ENCODE results near the gene RUFY4. TPM values are rescaled to one million over a fixed set of nuclear protein-coding genes. Genes with fewer than 3 reads are reported as not detected.

The RUFY4 gene
- total and polyA plus RNA-seq, 2 of the 13 experiments (the other 11 are each of a cell fraction or from before 2014, with no cell fraction given), result not detected

DNA sequence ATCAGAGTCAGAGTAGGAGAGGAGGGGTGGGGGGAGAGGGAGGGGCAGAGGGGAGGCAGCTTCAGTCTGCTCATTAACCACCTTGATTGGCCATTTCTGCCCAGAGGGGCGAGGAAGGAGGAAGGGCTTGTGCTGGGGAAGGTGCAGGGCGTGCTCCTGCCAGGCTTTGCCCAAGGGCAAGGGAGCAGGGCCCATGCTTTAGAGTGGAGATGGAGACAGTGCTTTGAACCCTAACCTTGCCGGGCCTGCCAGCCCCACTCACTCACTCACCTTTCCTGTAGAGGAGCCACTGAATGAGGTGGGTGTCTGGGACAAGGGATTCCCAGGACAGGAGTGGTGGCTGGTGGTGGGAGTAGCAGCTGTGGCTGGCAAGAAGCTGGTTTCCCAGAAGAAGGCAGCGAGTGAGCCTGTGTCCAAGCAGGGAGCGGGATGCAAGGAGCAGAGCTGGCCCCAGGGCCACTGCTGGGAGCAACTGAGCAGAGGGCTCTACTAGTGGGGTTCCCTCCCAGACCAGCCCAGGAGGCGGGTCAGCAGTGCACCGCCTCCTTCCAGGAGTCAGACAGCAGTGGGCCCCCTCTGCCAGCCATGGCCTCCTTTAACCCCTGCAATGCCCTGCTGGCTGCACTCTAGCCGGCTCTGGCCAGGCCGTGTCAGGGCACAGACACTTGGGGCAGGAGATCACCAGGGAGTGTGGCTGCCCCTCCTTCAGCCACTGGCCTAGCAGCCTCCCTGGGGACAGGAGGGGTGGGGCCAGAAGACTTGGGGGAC is 3.6 kb upstream of the RUFY4 start:
- Histone ChIP-seq H3K27ac (ENCODE audit: extremely low read length, insufficient read depth, low read length) (no peak overlapping the region), H4K20me1 (ENCODE audit: insufficient read depth, low read length) (no peaks in the 10 kb centered on the region), H2AFZ (ENCODE audit: low read length) (no peak overlapping the region), H3K79me2 (ENCODE audit: insufficient read depth, low read length) (no peaks in the 10 kb centered on the region), H3K4me1 (ENCODE audit: insufficient read depth, low read length) (no peaks in the 10 kb centered on the region), H3K4me2 (ENCODE audit: low read depth, low read length) (no peak overlapping the region), H3K27me3 (ENCODE audit: control insufficient read depth in 1 of 2, insufficient read depth in 2 of 2, low read length in 2 of 2) (peaks cover 11 to 56% of the 10 kb centered on the region in 2 experiments; a peak in 3 of 5 replicates), H3K4me3 (replicated peaks in 1 of 3; ENCODE audit: insufficient read depth in 1 of 3, low read depth in 2 of 3, low read length in 3 of 3) (no peak overlapping the region), H3K36me3 (replicated peaks in 1 of 2; ENCODE audit: control insufficient read depth in 1 of 2, insufficient read depth in 2 of 2, low read length in 2 of 2) (no peaks in the 10 kb centered on the region; a peak in 1 of 5 replicates), H3K9ac (ENCODE audit: insufficient read depth, low read depth, low read length) (no peak overlapping the region), H3K9me3 (ENCODE audit: low read length) (no peaks in the 10 kb centered on the region)
- ChIA-PET CTCF (ENCODE audit: low intra/inter-chr PET ratio, low total read pairs) (no interaction called here), POLR2A (no interaction called here)
- no TSS peak for BruUV-seq (replicated peaks)
- DNase-seq (ENCODE audit: low spot score) (no peak), FAIRE-seq (no peak), ATAC-seq (no peak)
- WGBS (ENCODE audit: low lambda C conversion rate), result 1% methylated on average over 8 of the region's 9 CpGs
- intact Hi-C loops (cut with micrococcal nuclease; ENCODE audit: unreplicated experiment), result no loop called here
- in situ Hi-C loops (cut with HindIII; ENCODE audit: extremely low pct_ligation_motif_present, low pct_unique_long_range_greater_than_20kb), result no loop called here
- TF ChIP-seq, protein P1, sequence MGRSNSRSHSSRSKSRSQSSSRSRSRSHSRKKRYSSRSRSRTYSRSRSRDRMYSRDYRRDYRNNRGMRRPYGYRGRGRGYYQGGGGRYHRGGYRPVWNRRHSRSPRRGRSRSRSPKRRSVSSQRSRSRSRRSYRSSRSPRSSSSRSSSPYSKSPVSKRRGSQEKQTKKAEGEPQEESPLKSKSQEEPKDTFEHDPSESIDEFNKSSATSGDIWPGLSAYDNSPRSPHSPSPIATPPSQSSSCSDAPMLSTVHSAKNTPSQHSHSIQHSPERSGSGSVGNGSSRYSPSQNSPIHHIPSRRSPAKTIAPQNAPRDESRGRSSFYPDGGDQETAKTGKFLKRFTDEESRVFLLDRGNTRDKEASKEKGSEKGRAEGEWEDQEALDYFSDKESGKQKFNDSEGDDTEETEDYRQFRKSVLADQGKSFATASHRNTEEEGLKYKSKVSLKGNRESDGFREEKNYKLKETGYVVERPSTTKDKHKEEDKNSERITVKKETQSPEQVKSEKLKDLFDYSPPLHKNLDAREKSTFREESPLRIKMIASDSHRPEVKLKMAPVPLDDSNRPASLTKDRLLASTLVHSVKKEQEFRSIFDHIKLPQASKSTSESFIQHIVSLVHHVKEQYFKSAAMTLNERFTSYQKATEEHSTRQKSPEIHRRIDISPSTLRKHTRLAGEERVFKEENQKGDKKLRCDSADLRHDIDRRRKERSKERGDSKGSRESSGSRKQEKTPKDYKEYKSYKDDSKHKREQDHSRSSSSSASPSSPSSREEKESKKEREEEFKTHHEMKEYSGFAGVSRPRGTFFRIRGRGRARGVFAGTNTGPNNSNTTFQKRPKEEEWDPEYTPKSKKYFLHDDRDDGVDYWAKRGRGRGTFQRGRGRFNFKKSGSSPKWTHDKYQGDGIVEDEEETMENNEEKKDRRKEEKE (IDR thresholded peaks at IDR 0.05), result no peak
- TF ChIP-seq TOE1 (CRISPR knock-in tag; IDR thresholded peaks at IDR 0.05), result no peak
- no peak for TF ChIP-seq ZSCAN20 (CRISPR knock-in tag; IDR thresholded peaks at IDR 0.05; ENCODE audit: borderline replicate concordance)
- no peak for TF ChIP-seq ZNF703 (CRISPR knock-in tag; IDR thresholded peaks at IDR 0.05; ENCODE audit: borderline replicate concordance)
- TF ChIP-seq ZC3H4 (CRISPR knock-in tag; IDR thresholded peaks at IDR 0.05; ENCODE audit: borderline replicate concordance), result no peak
- TF ChIP-seq NFKB2 (CRISPR knock-in tag; IDR thresholded peaks at IDR 0.05; ENCODE audit: borderline replicate concordance), result no peak
